Measurements from ENCODE around the gene BPIFB3.

BPIFB3 gene

DNA sequence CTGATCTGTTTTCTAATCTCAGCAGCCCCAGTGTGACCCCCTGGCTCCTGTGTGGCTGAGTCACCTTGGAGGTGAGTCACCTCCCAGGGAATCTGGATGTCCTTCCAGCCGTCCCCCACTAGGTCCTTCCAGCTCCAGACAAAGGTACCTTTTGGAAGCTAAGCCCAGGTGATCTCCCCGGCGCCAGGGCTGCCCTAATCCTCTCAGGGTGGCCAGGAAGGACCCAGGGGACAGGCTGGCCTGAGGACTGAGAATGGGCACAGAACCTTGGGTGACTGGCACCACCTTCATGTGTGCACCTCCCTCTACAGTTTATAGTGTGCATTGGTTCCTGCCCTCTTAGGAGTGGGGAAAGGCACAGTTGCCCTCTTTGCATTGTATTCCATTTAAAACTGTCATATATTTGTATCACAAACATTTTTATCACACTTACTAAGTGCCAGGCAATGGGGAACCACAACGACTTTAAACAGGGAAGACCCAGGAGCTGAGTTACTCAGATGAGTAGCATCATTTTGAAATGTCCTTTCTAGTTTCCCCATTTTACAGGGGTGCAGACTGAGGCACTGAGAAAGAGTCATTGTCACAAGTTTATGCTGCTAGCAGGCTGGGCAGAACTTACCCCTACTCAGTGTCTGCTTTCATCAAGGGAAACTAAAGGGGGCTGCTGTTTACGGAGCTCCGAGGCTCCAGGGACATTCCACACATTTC, 23.1 kb downstream of the BPIFB3 start:
- DNase-seq (ENCODE audit: insufficient read length, low spot score) (no peak), FAIRE-seq (no peak)
- TF ChIP-seq POLR2AphosphoS5 (IDR thresholded peaks at IDR 0.05; ENCODE audit: low read depth, low read length) (no peak), POLR2A (IDR thresholded peaks at IDR 0.05; ENCODE audit: low read depth, low read length) (no peak), SPI1 (IDR thresholded peaks at IDR 0.05; ENCODE audit: low read depth, low read length) (no peak), PAX5 (IDR thresholded peaks at IDR 0.05; ENCODE audit: insufficient read depth, low read length, severe bottlenecking) (no peak), TAF1 (IDR thresholded peaks at IDR 0.05; ENCODE audit: low read depth, low read length) (no peak), POU2F2 (IDR thresholded peaks at IDR 0.05; ENCODE audit: low read depth, low read length) (no peak)

DNA sequence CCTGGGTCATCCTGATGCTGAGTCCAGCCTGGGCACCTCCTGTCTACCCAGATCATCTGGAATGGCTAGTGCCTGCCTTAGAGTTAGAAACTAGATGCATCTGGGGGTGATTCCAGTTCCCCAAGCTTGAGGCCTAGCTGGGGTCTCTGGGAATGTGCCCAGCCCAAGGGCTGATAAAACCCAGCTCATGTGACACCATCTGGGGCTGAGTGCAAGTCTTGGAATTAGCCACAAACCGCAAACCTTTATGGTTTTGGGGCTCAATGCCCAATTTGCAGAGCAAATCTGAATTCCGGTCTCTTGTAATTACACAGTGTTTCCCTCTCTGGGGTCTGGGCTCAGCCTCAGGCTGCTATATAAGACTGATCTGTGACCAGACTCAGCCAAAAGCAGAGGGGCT, 25.6 kb downstream of the BPIFB3 start, which contains the start of gene BPIFB4:
BPIFB4 (plus strand) TSS at position 385 of the 400 bp plus-strand sequence. CDS start 1,884 bp downstream, outside the sequence.
- no peak for DNase-seq (ENCODE audit: insufficient read length, low spot score)
- TF ChIP-seq POLR2A (IDR thresholded peaks at IDR 0.05; ENCODE audit: low read depth, low read length), result no peak
- TF ChIP-seq SPI1 (IDR thresholded peaks at IDR 0.05; ENCODE audit: low read depth, low read length), result no peak
- no peak for TF ChIP-seq PAX5 (IDR thresholded peaks at IDR 0.05; ENCODE audit: insufficient read depth, low read length, severe bottlenecking)
- TF ChIP-seq POU2F2 (IDR thresholded peaks at IDR 0.05; ENCODE audit: low read depth, low read length), result no peak
- no peak for TF ChIP-seq POLR2AphosphoS5 (IDR thresholded peaks at IDR 0.05; ENCODE audit: low read depth, low read length)
- no peak for TF ChIP-seq TAF1 (IDR thresholded peaks at IDR 0.05; ENCODE audit: low read depth, low read length)
- no peak for FAIRE-seq

DNA sequence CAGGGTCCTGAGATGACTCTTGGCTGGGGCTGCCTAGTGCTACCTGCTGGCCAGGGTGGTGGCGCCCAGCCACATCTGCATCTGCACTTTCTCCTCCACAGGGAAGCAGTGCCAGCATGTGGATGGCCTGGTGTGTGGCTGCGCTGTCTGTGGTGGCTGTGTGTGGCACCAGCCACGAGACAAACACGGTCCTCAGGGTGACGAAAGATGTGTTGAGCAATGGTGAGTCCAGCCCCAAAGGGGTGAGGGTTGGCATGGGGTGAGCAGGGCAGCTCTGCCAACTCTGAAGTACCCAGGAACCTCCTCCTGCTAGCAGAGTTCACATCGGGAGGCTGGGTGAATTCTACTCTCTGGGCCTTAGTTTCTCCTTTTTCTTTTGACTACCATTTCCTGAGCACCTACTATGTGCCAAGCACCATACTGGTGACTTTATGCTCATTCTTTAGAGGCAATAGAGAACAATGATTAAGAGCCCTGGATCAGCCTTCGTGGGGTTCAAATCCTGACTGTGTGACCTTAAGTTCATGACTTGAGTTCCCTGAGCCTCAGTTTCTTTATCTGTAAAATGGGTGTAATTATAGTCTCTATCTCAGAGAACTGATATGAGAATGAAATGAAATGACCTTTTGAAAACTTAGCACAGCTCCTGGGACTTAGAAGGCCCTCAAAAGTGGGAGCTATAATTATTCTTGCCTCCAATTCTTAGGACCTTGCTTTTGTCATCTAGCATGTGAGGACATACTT, 27.9 kb downstream of the BPIFB3 start:
- no peak for DNase-seq (ENCODE audit: insufficient read length, low spot score)
- TF ChIP-seq POU2F2 (IDR thresholded peaks at IDR 0.05; ENCODE audit: low read depth, low read length), result no peak
- no peak for TF ChIP-seq POLR2A (IDR thresholded peaks at IDR 0.05; ENCODE audit: low read depth, low read length)
- TF ChIP-seq TAF1 (IDR thresholded peaks at IDR 0.05; ENCODE audit: low read depth, low read length), result no peak
- TF ChIP-seq POLR2AphosphoS5 (IDR thresholded peaks at IDR 0.05; ENCODE audit: low read depth, low read length), result no peak
- TF ChIP-seq SPI1 (IDR thresholded peaks at IDR 0.05; ENCODE audit: low read depth, low read length), result no peak
- no peak for FAIRE-seq

DNA sequence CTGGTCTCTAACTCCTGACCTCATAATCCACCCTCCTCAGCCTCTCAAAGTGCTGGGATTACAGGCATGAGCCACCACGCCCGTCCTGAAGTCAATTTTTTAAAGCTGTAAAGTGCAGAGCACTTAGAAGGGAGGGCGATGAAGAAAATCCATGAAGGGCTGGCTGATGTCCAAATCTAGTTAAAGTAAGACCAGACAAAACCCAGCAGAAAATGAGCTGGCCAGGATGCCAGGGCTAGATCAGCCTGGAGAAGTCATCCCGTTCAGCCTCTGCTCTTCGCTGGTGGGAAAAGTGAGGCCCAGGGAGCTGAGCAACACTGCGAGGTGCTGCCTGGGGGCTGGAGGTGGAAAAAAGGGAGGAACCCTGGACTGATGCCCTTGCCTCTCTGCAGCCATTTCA, 28.8 kb downstream of the BPIFB3 start:
- DNase-seq (ENCODE audit: insufficient read length, low spot score), result no peak
- no peak for TF ChIP-seq POLR2A (IDR thresholded peaks at IDR 0.05; ENCODE audit: low read depth, low read length)
- TF ChIP-seq SPI1 (IDR thresholded peaks at IDR 0.05; ENCODE audit: low read depth, low read length), result no peak
- TF ChIP-seq TAF1 (IDR thresholded peaks at IDR 0.05; ENCODE audit: low read depth, low read length), result no peak
- TF ChIP-seq PAX5 (IDR thresholded peaks at IDR 0.05; ENCODE audit: insufficient read depth, low read length, severe bottlenecking), result no peak
- TF ChIP-seq POU2F2 (IDR thresholded peaks at IDR 0.05; ENCODE audit: low read depth, low read length), result no peak
- TF ChIP-seq POLR2AphosphoS5 (IDR thresholded peaks at IDR 0.05; ENCODE audit: low read depth, low read length), result no peak
- FAIRE-seq, result no peak

GRCh38 chr20:33083544-33084340, 30.0 kb downstream of the BPIFB3 start:
- no peak for DNase-seq (ENCODE audit: insufficient read length, low spot score)
- TF ChIP-seq SPI1 (IDR thresholded peaks at IDR 0.05; ENCODE audit: low read depth, low read length) (no peak), POLR2AphosphoS5 (IDR thresholded peaks at IDR 0.05; ENCODE audit: low read depth, low read length) (no peak), TAF1 (IDR thresholded peaks at IDR 0.05; ENCODE audit: low read depth, low read length) (no peak), PAX5 (IDR thresholded peaks at IDR 0.05; ENCODE audit: insufficient read depth, low read length, severe bottlenecking) (no peak), POU2F2 (IDR thresholded peaks at IDR 0.05; ENCODE audit: low read depth, low read length) (no peak), POLR2A (IDR thresholded peaks at IDR 0.05; ENCODE audit: low read depth, low read length) (no peak)
- FAIRE-seq, result no peak

DNA sequence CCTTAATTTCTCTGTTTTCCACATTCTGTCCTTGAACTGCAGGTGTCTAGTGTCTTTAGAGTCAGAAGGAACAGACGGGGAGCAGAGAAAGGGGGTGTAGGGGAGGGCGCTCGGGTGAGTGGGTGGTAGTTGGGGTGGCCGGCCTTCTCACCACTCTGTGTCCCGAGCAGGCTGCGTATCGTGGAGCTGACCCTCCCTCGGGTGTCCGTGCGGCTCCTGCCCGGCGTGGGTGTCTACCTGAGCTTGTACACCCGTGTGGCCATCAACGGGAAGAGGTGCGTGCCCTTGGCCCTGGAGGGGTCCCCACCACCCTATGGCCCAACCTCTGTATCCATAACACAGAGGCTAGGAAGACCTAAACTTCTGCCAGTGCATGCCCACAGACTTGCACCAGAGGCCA, 31.0 kb downstream of the BPIFB3 start:
- no peak for DNase-seq (ENCODE audit: insufficient read length, low spot score)
- FAIRE-seq, result no peak
- TF ChIP-seq TAF1 (IDR thresholded peaks at IDR 0.05; ENCODE audit: low read depth, low read length), result no peak
- no peak for TF ChIP-seq PAX5 (IDR thresholded peaks at IDR 0.05; ENCODE audit: insufficient read depth, low read length, severe bottlenecking)
- no peak for TF ChIP-seq SPI1 (IDR thresholded peaks at IDR 0.05; ENCODE audit: low read depth, low read length)
- TF ChIP-seq POLR2A (IDR thresholded peaks at IDR 0.05; ENCODE audit: low read depth, low read length), result no peak
- TF ChIP-seq POLR2AphosphoS5 (IDR thresholded peaks at IDR 0.05; ENCODE audit: low read depth, low read length), result no peak
- TF ChIP-seq POU2F2 (IDR thresholded peaks at IDR 0.05; ENCODE audit: low read depth, low read length), result no peak

DNA sequence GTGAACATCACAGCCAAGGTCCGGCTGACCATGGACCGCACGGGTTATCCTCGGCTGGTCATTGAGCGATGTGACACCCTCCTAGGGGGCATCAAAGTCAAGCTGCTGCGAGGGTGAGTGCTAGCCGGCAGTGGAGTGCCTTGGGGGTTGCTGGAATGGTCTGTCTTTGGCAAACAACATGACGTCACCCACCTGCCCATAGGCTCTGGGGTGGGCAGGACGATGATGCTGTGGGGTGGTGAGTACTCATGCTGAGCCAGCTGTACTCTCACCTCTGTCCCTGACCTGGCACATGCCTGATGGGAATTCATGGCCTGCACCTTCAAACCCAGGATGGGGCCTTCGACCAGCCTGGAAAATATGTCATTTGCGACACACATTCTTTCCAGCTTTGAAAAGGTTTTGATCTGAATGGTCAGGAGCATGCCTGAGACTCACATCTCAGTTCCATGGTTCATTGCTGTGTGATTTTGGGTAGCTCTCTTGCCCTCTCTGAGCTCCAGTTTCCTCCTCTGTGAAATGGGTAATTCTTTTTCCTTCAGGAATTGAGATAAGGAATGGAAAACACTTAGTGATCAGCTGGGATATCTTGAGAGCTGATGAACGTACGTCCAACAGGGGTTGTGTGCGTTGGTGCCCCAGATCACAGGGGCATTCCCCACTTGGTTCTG, 32.5 kb downstream of the BPIFB3 start:
- FAIRE-seq, result no peak
- DNase-seq (ENCODE audit: insufficient read length, low spot score), result no peak
- TF ChIP-seq POU2F2 (IDR thresholded peaks at IDR 0.05; ENCODE audit: low read depth, low read length), result no peak

- DNase-seq (ENCODE audit: insufficient read length, low spot score) (no peak), FAIRE-seq (no peak)
- TF ChIP-seq POLR2AphosphoS5 (IDR thresholded peaks at IDR 0.05; ENCODE audit: low read depth, low read length) (no peak), PAX5 (IDR thresholded peaks at IDR 0.05; ENCODE audit: insufficient read depth, low read length, severe bottlenecking) (no peak), POU2F2 (IDR thresholded peaks at IDR 0.05; ENCODE audit: low read depth, low read length) (no peak), TAF1 (IDR thresholded peaks at IDR 0.05; ENCODE audit: low read depth, low read length) (no peak), SPI1 (IDR thresholded peaks at IDR 0.05; ENCODE audit: low read depth, low read length) (no peak), POLR2A (IDR thresholded peaks at IDR 0.05; ENCODE audit: low read depth, low read length) (no peak)
These were observed 37.4 kb downstream of the BPIFB3 start for GRCh38 chr20:33091147-33091546.

GRCh38 chr20:33091693-33092092, 38.0 kb downstream of the BPIFB3 start:
- FAIRE-seq (no peak), DNase-seq (ENCODE audit: insufficient read length, low spot score) (no peak)
- no peak for TF ChIP-seq POLR2A (IDR thresholded peaks at IDR 0.05; ENCODE audit: low read depth, low read length)
- no peak for TF ChIP-seq TAF1 (IDR thresholded peaks at IDR 0.05; ENCODE audit: low read depth, low read length)
- TF ChIP-seq SPI1 (IDR thresholded peaks at IDR 0.05; ENCODE audit: low read depth, low read length), result no peak
- TF ChIP-seq POU2F2 (IDR thresholded peaks at IDR 0.05; ENCODE audit: low read depth, low read length), result no peak
- TF ChIP-seq PAX5 (IDR thresholded peaks at IDR 0.05; ENCODE audit: insufficient read depth, low read length, severe bottlenecking), result no peak
- TF ChIP-seq POLR2AphosphoS5 (IDR thresholded peaks at IDR 0.05; ENCODE audit: low read depth, low read length), result no peak
